Heart left ventricle (tissue), 13 donors: ENCODE data around the gene ACVR2B.

Experiments
- CTCF ChIP-seq, 12 donors: fragments of 200-600 bp; sonication (generic) in 4 of 12; IDR thresholded peaks; one replicate each; pipeline versions ENCODE4 v1.5.0 to v1.8.0; 2018 to 2022; ENCODE audit warnings: antibody characterized with exemption in 12 of 12, mild to moderate bottlenecking in 5 of 12
- POLR2A ChIP-seq, 2 donors: fragments of 450-650 bp; IDR thresholded peaks; one replicate each; pipeline ENCODE4 v1.6.1; 2017; ENCODE audit warnings: antibody characterized with exemption in 2 of 2, mild to moderate bottlenecking in 2 of 2, moderate library complexity in 2 of 2
- donor health status: ischemic (EF 13 %, LVEDD 7.1; RV severe dilation, severe dysfunction).
- donor health status: DM: no; HTN: yes; CAD: no.
- donor health status: DM: no; HTN: no; CAD: no.
- donor health status: ischemic (EF 25% LVEDD 6.9; RV normal size, moderate dysfunction).
- donor health status: ischemic (EF 25% LVEDD 5.7; RV mildly dilated, moderate dysfunction).
- donor health status: ischemic (EF 35%, LVEDD 5.7; RV mildly dilated, moderate dysfunction).
- donor health status: nonischemic (EF 11% LVEDD 7.7; RV severe dilation, severe dysfunction).
- donor health status: DM: yes; HTN: yes; CAD: no.
- donor health status: PGD.
- donor health status: ischemic (EF 29% LVEDD 5.4; RV normal size, mild dysfunction).
- donor health status: nonischemic (EF 23%, LVEDD 6.1; RV moderate dilation, normal function).

- TF ChIP-seq CTCF (IDR thresholded peaks at IDR 0.05) (no peak), POLR2A (IDR thresholded peaks at IDR 0.05) (no peak)
Measured at GRCh38 chr3:38446085-38446686, 7.5 kb upstream of the ACVR2B start.
